GM21737 (cell line): ENCODE data around the gene SHROOM3.

ENCODE experiments used
- ATAC-seq: cut with Tn5 transposase; IDR thresholded peaks from one replicate; pipeline ENCODE4 v1.9.1; 2021; ENCODE audit warnings: mild to moderate bottlenecking, moderate library complexity; ENCODE audit not compliant: unreplicated experiment

The SHROOM3 gene

GRCh38 chr4:76651616-76652015 is 216.6 kb downstream of the SHROOM3 start:
- ATAC-seq = no peak

DNA sequence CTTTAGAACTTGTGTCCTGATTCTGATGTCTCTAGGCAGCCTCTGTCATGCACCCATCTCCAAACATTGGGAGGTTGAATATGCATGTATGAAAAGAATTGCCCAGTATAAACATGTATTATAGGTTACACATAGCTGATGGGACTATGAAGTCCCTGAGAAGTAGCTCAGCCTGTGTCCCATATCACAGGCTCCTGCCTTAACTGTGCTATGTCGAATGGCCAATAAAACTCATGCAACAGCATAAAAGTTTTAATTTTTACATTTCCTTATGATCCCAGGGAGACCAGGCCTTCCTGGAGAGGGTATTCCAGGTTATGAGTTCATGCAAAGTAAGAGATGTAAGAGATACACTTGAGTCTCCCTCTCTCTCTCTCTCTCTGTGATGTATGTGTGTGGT is 217.4 kb downstream of the SHROOM3 start:
- ATAC-seq = no peak

DNA sequence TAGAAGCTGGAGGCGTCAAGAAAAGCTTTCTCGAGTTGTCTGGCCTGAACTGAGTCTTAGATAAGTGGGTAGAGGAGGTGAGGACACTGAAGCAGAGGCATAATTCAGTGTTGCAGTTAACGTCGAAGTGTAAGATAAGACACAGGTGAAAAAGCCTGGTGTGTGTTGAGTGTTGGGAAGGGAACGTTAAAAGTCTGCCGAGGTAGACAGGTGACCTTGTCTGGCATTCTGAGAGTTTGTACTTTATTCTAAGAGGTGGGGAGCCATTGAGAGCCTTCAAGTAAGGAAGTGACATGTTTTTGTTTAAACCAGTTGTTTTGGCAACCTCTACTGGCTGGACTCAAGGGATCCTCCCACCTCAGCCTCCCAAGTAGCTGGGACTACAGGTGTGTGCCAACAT is 219.1 kb downstream of the SHROOM3 start:
- no peak for ATAC-seq

DNA sequence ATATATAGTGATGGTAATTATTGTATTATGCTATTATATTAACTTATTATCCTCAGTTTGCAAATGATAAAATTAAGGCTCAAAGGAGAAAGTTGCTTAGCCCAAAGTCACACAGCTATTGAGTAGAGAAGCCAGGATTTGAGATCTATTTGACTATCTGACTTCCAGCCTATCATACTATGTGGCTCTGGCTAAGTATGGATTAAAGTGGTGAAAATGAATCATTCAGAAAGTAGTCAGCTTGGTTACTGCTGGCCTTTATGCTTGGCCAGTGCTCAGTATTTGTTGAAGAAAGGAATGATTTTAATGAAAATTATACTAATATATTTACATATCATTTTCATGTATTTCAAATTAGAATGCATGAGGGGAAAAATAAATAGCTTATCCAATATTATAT is 219.8 kb downstream of the SHROOM3 start:
- ATAC-seq = no peak

DNA sequence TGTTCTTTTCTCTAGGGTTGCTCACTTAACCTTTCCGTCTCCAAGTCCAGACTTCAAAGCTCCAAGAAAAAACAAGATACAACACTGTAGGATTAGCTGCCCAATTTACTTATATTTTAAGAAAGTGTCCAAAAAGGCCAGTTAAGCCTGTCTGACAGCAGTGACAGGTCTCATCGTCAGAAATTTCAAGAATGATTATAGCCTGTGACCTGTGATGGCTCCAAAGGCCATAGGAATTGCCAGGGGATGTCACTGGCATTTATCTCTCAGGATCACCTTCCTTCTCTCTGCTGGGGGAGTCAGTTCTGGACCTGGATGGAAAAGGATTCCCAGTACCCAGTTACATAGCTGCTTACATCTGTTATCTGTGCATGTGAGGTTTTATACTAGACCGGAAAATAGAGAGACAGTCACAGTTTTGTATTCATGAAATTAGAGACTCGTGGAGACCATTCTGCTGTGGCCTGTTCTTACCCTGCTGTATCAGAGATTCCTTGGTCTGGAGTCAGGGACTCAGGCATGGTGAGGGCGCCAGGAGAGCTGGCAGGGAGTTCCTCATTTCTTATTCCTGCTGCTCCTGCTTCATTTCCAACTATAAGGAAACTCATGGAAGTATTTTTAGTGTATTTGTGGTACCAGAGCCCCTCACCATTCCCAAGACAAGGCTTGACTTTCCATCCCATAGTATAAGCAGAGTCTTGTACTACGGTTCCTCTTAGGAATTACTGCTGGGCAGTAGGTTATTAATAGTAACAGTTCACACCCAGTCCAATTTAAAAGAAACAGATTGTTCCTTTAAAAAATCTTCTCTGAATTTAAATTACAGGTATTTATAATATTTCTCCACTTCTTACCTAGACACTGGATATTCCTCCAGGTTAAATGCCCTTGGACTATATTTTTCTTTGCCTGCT is 220.8 kb downstream of the SHROOM3 start:
- ATAC-seq = no peak

DNA sequence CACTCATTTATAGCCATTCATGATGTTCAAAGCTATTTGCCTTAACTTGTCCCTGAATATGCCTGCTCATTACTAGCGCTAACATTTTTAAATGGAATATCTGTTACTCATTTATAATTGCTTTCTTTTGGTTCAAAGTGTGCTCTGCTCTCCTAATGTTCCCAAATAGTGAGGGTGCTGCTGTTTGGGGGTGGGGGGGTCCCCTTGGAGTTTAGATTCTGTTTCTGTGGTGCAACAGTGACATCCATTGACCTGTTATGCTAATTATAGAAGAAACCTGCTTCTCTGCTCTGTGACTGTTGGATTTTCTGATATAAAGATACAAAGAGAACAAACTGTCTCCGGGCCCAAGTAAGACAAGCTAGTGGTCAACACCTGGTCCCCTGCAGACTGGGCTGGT is 222.4 kb downstream of the SHROOM3 start:
- no peak for ATAC-seq

GRCh38 chr4:76658231-76659102 is 223.4 kb downstream of the SHROOM3 start:
- ATAC-seq = peak; percentile 58

DNA sequence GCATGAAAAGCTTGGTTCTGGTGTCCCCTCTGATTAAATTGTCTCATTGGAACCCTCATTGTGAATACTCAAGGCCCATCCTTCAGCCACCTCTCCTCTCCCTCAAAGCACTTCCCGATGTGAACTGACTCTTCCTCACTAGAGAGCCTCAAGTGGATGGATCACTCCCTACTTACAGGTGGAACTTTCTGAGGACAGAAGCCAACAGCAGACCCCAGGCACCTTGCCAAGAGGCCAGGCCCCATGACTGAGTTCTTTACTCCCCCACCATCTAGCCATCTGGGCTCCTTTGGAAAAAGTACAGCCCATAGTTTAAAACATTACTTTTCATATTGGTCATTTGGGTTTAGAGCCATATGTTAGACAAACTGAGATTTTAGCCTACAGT is 224.1 kb downstream of the SHROOM3 start:
- no peak for ATAC-seq

DNA sequence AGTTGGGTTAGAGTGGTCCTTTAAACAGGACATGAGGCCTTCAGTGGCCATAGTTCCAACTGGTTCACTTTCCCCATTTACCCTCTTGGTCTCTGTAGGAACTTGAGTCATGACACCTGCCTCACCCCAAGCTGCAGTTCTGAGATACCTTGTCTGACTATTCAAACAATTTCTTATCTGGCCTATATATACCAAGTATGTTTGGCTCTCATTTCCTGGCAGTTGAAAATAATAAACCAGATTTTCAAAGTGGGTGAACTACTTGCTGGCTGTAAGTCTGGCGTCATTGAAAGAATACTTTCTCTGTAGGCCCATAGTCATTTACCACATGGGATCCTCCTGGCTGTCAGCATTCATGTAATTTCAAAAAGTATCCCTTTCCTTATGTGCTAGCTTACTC is 228.8 kb downstream of the SHROOM3 start:
- ATAC-seq = no peak

DNA sequence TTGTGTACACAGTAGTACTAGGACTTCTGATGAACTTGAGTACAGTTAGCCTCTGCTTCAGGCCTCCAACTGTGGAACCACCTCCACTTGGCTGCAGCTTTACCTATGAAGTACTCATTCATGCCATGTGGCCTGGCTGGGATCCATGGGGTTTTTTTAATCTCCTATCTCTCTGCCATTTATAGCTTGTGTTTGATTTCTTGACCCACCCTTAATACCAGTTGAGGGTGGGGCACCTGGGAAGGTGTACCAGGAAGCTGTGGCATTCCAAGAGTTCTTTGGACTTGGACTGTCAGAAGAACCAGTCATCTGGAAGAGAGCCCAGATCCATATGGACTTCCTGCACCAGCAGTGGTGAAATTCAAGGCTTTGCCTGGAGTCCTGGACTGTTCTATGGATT is 230.1 kb downstream of the SHROOM3 start:
- ATAC-seq = no peak

DNA sequence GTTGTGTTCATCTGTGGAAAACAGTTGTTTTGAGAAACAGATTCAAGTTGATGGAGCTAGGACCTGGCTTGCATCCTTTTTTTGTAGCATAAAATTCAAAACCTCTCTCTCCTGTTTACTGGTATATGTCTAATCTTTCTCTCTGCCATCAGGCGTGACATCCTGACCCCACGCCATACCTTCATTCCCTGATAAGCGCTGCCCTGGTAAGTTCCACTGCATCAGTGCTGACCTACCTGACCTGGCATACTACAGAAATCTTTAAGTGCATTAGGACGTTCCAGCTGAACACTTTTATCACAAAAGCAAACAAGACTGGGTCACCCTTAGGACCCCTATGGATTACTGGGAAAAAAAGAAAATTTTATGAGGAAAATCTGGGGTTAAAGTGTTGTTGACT is 230.7 kb downstream of the SHROOM3 start:
- ATAC-seq = no peak

GRCh38 chr4:76666944-76667532 is 232.0 kb downstream of the SHROOM3 start:
- peak; percentile 75 for ATAC-seq

DNA sequence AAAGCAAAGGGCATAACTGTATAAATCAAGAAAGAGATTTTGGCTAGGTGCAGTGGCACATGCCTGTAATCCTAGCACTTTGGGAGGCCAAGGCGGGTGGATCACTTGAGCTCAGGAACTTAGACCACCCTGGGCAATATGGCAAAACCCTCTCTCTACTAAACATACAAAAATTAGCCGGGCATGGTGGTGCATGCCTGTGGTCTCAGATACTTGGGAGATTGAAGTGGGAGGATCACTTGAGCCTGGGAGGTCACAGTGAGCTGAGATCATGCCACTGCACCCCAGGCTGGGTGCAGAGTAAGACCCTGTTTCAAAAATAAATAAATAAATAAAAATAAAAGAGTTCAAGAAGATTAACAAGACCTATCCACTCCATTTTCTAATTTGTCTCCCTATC is 235.6 kb downstream of the SHROOM3 start:
- ATAC-seq = no peak

DNA sequence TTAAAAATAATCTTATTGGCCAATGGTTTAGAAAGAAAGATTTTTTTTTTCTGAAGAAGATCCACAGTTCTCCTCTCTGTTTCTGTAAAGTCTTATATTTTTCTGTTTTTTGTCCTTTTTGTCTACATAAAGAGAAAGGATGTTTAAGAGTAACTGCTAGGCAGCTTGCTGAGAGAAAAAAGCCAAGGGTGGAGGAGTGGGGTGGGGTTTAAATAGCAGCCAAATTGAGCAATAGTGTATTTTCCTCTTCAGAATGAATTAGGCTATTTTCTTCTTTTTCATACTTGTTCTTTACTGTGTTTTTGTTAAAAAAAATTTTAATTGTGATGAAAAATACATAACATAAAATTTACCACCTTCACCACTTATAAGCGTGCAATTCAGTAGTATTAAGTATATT is 238.3 kb downstream of the SHROOM3 start:
- no peak for ATAC-seq

- ATAC-seq = no peak
Observed at GRCh38 chr4:76674983-76675382, 240.0 kb downstream of the SHROOM3 start.

DNA sequence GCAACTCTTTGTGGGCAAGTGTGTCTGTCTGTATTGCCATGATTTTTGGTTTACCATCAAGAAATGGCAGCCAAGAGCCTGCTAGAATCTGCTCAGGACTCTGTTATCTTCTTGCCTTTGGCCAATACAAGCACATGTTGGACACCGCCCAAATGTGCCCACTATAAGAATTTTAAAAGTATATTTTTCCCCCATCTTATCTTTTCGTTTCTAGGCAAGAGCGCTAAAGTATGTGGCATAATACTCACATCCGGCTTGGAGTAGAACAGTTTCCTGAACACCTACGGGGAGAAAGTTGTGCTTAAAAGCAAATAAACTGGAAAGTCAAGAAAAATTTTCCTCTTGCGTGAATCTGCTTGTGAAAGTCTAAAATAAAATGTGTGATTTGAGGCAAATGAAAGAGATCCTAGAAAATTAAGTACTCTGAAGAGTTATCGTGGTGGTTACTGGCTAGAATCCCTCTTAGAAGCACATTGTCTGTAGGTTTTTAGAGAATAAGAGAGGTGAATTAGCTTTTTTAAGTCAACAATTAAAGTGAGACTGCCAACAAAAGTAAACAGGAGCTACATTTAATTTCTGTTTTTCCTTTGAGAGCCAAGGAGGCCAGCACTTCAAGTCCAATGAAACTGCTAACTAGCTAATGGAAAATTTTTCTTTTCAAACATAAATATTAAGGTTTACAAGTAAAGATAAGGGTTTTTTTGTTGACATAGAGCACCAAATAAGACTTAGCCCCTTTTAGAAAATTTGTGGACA is 242.7 kb downstream of the SHROOM3 start:
- ATAC-seq = no peak

GRCh38 chr4:76679691-76680090 is 244.7 kb downstream of the SHROOM3 start:
- ATAC-seq = no peak

DNA sequence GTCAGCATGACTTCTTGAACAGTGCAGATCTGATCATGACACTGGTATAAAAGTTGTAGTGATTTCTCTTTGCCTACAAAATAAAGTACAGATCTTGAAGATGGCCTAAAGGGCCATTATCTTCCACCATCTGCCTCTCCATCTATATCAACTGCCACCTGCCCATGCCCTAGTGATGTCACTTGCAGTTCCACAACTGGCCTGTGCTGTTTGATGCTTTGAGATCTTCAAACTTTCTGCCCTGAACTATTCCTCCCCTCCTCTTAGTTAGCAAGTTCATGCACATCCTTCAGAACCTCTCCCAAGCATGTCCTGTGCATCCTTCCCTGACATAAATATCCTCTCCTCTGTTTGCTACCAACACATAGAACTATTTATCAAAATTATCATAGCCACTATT is 245.9 kb downstream of the SHROOM3 start:
- ATAC-seq = no peak

DNA sequence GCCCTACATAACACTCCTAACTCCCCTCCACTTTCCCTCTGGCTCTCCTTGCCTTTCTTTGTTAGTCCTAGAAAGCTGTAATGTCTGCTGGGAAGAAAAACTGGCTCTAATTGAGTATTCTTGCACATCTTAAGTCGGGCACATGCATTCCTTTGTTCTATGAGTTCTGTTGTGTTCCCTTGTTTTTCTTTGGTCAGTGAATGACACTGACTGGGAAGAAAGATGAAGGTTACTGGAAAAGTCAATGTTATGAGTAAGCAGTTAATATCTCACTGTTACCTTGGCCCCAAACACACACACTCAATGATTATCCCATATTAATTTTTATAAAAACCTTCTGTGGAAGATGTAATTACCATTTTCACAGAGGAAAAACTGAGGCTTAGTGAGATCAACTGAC is 247.0 kb downstream of the SHROOM3 start:
- no peak for ATAC-seq

DNA sequence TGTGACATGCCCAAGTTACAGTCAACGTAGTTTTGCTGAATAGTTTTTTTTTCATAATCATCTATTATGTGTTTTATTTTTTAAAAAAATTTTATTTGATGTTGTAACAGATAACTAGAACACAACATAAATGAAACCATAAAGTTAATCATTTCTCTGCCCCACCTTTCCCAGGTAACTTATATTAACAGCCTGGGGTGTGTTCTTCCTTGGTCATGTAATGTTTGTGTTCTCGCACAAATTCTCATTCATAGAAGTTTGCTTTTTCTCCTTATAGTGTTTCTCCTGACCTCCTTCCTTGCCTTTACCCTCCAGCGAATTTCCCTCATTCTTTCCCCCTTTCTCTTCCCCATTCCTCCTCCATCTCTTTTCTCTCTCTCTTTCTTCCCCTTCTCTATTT is 248.1 kb downstream of the SHROOM3 start:
- ATAC-seq = no peak
